HEK293T (cell line): ENCODE measurements around the gene ASB16.
A peak's percentile ranks its signal among the peaks of the same experiment; 100 is the strongest.

Experiments
- CTCF ChIA-PET: fragments of 350-600 bp; formaldehyde crosslinking; extraction: SDS; loops from one replicate; lab custom pipeline; 2021; ENCODE audit warnings: antibody characterized with exemption, inconsistent platforms; lab: Yijun Ruan, JAX
- POLR2A ChIA-PET: fragments of 350-600 bp; formaldehyde crosslinking; extraction: SDS; loops from one replicate; lab custom pipeline; 2020; ENCODE audit warnings: antibody characterized with exemption, inconsistent platforms; lab: Yijun Ruan, JAX
- DNase-seq: peaks from one replicate; pipeline ENCODE4 v3.0.0; 2012; ENCODE audit warnings: mixed read lengths; ENCODE audit errors: extremely low spot score
- ARNT ChIP-seq: fragments of 450-650 bp; IDR thresholded peaks from 2 replicates; pipeline ENCODE4 v1.6.1; 2017; ENCODE audit warnings: mild to moderate bottlenecking
- BHLHE40 ChIP-seq: fragments of 450-650 bp; IDR thresholded peaks from 2 replicates; pipeline ENCODE4 v1.6.1; 2016; ENCODE audit warnings: mild to moderate bottlenecking, moderate library complexity, borderline replicate concordance
- CTBP1 ChIP-seq: fragments of 450-650 bp; IDR thresholded peaks from 2 replicates; pipeline ENCODE4 v1.6.1; 2016; ENCODE audit warnings: borderline replicate concordance
- ELF4 ChIP-seq: fragments of 450-650 bp; IDR thresholded peaks from 2 replicates; pipeline ENCODE4 v1.6.1; 2017; ENCODE audit warnings: antibody characterized with exemption
- FOXA1 ChIP-seq: fragments of 450-650 bp; IDR thresholded peaks from 2 replicates; pipeline ENCODE4 v1.6.1; 2016; ENCODE audit warnings: mild to moderate bottlenecking
- FOXK2 ChIP-seq: fragments of 450-650 bp; IDR thresholded peaks from 2 replicates; pipeline ENCODE4 v1.6.1; 2016; ENCODE audit warnings: mild to moderate bottlenecking
- FOXM1 ChIP-seq: fragments of 450-650 bp; IDR thresholded peaks from 2 replicates; pipeline ENCODE4 v1.6.1; 2017; ENCODE audit warnings: mild to moderate bottlenecking, borderline replicate concordance
- HDGF ChIP-seq: fragments of 450-650 bp; IDR thresholded peaks from 2 replicates; pipeline ENCODE4 v1.6.1; 2017; ENCODE audit warnings: antibody characterized with exemption, borderline replicate concordance
- L3MBTL2 ChIP-seq: fragments of 450-650 bp; conservative IDR thresholded peaks from 2 replicates; pipeline ENCODE4 v1.6.1; 2016; ENCODE audit warnings: mild to moderate bottlenecking
- LEF1 ChIP-seq: fragments of 450-650 bp; IDR thresholded peaks from 2 replicates; pipeline ENCODE4 v1.6.1; 2017; ENCODE audit warnings: mild to moderate bottlenecking, borderline replicate concordance
- NFRKB ChIP-seq: fragments of 450-650 bp; IDR thresholded peaks from 2 replicates; pipeline ENCODE4 v1.6.1; 2016; ENCODE audit warnings: mild to moderate bottlenecking, moderate library complexity
- SP1 ChIP-seq: fragments of 450-650 bp; IDR thresholded peaks from 2 replicates; pipeline ENCODE4 v1.6.1; 2017
- SUZ12 ChIP-seq: fragments of 450-650 bp; IDR thresholded peaks from 2 replicates; pipeline ENCODE4 v1.6.1; 2016; ENCODE audit warnings: mild to moderate bottlenecking
- TARDBP ChIP-seq: fragments of 450-650 bp; IDR thresholded peaks from 2 replicates; pipeline ENCODE4 v1.6.1; 2016
- ZNF384 ChIP-seq: fragments of 450-650 bp; IDR thresholded peaks from 2 replicates; pipeline ENCODE4 v1.6.1; 2016
- TF ChIP-seq, protein P1 (sequence below): fragments of 450-650 bp; IDR thresholded peaks from 2 replicates; pipeline ENCODE4 v1.6.1; 2016

Gene ASB16

GRCh38 chr17:44202756-44203155 lies 32.3 kb downstream of the ASB16 start:
- ChIA-PET CTCF (no interaction called here), POLR2A (interaction anchor here (1.4 to 6.1 kb wide), 3 partner anchors 17 to 125 kb away, joined by 3 to 27 read pairs (median 4); partner anchors contain the start of gene UBTF)

DNA sequence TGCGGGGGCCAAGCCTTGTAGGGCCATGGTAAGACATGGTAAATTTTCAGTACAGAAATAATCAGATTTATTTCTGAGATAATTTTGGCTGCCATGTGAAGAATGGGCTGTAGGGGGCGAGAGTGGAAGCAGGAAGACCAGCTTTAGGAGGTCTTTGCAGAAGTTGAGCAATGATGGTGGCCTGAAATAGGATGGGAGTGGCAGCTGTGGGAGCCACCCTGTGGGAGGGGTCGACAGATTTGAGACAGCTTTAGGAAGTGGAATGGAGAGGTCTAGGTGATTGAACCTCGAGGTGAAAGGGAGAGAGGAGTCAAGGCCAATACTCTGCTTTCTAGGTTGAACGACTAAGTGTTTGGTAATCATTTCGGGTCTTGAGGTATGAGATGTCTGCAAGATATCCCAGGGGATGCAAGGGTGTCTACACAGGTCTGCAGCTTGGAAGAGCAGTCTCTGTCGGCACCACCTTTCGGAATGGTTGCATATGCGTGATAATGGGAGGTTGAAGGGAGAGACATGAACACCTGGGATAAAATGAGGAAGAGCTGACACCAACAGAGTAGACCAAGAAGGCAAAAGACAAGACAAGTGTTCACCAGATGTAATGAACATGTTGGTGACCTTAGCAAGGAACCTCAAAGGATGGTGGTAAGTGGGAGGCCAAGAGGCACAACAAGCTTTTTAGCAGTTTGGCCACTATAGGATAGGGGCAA lies 33.4 kb downstream of the ASB16 start:
- DNase-seq = peak; percentile 46
- ChIA-PET POLR2A (interaction anchor here (0.9 to 6.1 kb wide), 5 partner anchors 16 to 124 kb away, joined by 3 to 27 read pairs (median 4); partner anchors contain the start of genes TMUB2 and UBTF), CTCF (interaction anchor here (0.5 to 1.9 kb wide), 6 partner anchors 14 to 193 kb away, joined by 3 to 13 read pairs (median 6); partner anchors contain the start of gene GRN)
- TF ChIP-seq, protein P1, sequence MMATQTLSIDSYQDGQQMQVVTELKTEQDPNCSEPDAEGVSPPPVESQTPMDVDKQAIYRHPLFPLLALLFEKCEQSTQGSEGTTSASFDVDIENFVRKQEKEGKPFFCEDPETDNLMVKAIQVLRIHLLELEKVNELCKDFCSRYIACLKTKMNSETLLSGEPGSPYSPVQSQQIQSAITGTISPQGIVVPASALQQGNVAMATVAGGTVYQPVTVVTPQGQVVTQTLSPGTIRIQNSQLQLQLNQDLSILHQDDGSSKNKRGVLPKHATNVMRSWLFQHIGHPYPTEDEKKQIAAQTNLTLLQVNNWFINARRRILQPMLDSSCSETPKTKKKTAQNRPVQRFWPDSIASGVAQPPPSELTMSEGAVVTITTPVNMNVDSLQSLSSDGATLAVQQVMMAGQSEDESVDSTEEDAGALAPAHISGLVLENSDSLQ = peak; percentile 68; the same call in 1 of the 2 replicates
- TF ChIP-seq ELF4 (0 out of 2 replicates have a peak, but pooled peaks have one; percentile 18), FOXK2 (no peak)

More at GRCh38 chr17:44202756-44203155, 32.3 kb downstream of the ASB16 start:
- TF ChIP-seq HDGF (no peak), FOXK2 (no peak), L3MBTL2 (no peak), ELF4 (no peak), BHLHE40 (no peak), LEF1 (no peak), SP1 (no peak), FOXM1 (no peak), SUZ12 (no peak), CTBP1 (no peak), ZNF384 (no peak), NFRKB (no peak), FOXA1 (no peak), ARNT (no peak), TARDBP (no peak)
- TF ChIP-seq, protein P1 = no peak
- no peak for DNase-seq

DNA sequence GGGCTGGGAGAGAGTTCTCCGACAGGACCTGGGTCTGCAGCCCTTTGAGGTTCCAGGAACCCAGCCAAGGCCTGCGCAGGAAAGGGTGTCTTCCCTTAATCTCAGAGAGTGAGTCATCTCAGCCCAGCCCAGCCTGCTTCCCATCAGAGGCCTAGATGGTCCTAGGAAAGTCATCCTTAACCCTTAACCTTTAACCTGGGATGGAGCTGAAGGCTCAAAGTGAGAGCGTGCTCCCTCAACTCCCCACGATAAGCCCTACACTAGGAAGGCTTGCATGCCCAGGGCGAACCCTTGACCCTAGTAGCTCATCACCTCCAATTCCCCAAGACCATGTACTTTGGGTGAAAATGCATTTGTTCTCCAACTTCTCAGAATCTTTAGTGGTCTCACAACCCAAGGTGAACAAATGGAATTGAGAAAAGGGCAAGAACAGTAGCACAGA lies 34.0 kb downstream of the ASB16 start:
- ChIA-PET CTCF (interaction anchor here (0.5 to 1.9 kb wide), 4 partner anchors 13 to 192 kb away, joined by 3 to 13 read pairs (median 6); partner anchors contain the start of gene GRN), POLR2A (interaction anchor here (1.5 to 1.8 kb wide), 3 partner anchors 18 to 124 kb away, joined by 3 to 11 read pairs (median 4); partner anchors contain the start of gene TMUB2)
- no peak for DNase-seq
- TF ChIP-seq FOXK2 = no peak
- TF ChIP-seq BHLHE40 = no peak
- TF ChIP-seq SUZ12 = no peak
- TF ChIP-seq, protein P1 = no peak
- TF ChIP-seq FOXA1 = no peak
- TF ChIP-seq NFRKB = no peak
- TF ChIP-seq L3MBTL2 = no peak
- TF ChIP-seq TARDBP = no peak
- TF ChIP-seq SP1 = no peak
- TF ChIP-seq ZNF384 = no peak
- no peak for TF ChIP-seq ARNT
- TF ChIP-seq LEF1 = no peak
- TF ChIP-seq HDGF = no peak
- TF ChIP-seq ELF4 = no peak
- TF ChIP-seq FOXM1 = no peak

GRCh38 chr17:44205962-44206824 lies 35.7 kb downstream of the ASB16 start:
- peak; percentile 79 for TF ChIP-seq TARDBP
- no peak for TF ChIP-seq CTBP1
- TF ChIP-seq SP1 = no peak
- CTCF ChIA-PET = interaction anchor here (0.8 kb wide), 1 partner anchor 20 kb away, joined by 3 read pairs; the partner anchor contains the start of gene TMUB2
- DNase-seq = no peak
- POLR2A ChIA-PET = interaction anchor here (1.0 to 1.2 kb wide), 2 partner anchors 12 to 20 kb away, joined by 3 to 4 read pairs; partner anchors contain the start of gene TMUB2

DNA sequence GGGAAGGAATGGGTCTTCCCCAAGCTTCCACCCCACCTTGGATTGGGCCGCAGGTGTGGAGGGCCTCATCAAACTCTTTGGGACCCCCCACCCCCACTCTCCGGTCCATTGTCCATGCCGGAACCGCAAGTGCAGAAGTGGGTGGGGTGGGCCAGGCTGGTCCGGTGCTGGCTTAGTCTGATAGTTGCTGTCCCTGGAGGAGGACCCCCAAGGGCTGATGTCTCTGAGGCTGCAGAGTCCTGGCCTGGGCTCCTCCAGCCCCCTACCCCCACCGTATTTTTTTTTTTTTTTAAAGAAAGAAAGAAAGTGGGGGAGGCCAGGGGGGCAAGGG lies 36.3 kb downstream of the ASB16 start:
- TF ChIP-seq HDGF = no peak
- TF ChIP-seq FOXM1 = no peak
- no peak for TF ChIP-seq FOXK2
- TF ChIP-seq SUZ12 = no peak
- ChIA-PET POLR2A (interaction anchor here (1.0 to 1.2 kb wide), 2 partner anchors 11 to 20 kb away, joined by 3 to 4 read pairs; partner anchors contain the start of gene TMUB2), CTCF (no interaction called here)
- no peak for DNase-seq

GRCh38 chr17:44207319-44207718 lies 36.8 kb downstream of the ASB16 start:
- CTCF ChIA-PET = no interaction called here
- no peak for TF ChIP-seq SUZ12
- TF ChIP-seq ELF4 = no peak
- no peak for TF ChIP-seq CTBP1
- POLR2A ChIA-PET = no interaction called here
- no peak for DNase-seq
